CD4-positive, alpha-beta T cell treated with Interleukin-6 for 4 hours (primary cell): ENCODE data around the gene KDM4C.

Experiments
- DNase-seq: peaks from one replicate; pipeline ENCODE4 v3.0.0-alpha.2; 2020; ENCODE audit warnings: mixed read lengths

Gene KDM4C

GRCh38 chr9:7056254-7056653 lies 298.5 kb downstream of the KDM4C start:
- no peak for DNase-seq

- DNase-seq, result no peak
These were observed 300.7 kb downstream of the KDM4C start for GRCh38 chr9:7058473-7058872.

- DNase-seq, result no peak
These were observed 309.4 kb downstream of the KDM4C start for GRCh38 chr9:7067169-7067568.

- no peak for DNase-seq
These were observed 314.1 kb downstream of the KDM4C start for GRCh38 chr9:7071916-7072315.

GRCh38 chr9:7073706-7074105 lies 315.9 kb downstream of the KDM4C start:
- DNase-seq, result no peak

- DNase-seq, result no peak
These were observed 317.4 kb downstream of the KDM4C start for GRCh38 chr9:7075154-7075553.

- DNase-seq, result no peak
These were observed 321.3 kb downstream of the KDM4C start for GRCh38 chr9:7079051-7079450.

GRCh38 chr9:7081065-7081600 lies 323.4 kb downstream of the KDM4C start:
- no peak for DNase-seq

GRCh38 chr9:7083192-7083591 lies 325.4 kb downstream of the KDM4C start:
- DNase-seq, result no peak

- DNase-seq, result no peak
These were observed 327.6 kb downstream of the KDM4C start for GRCh38 chr9:7085357-7085756.

GRCh38 chr9:7086389-7086788 lies 328.6 kb downstream of the KDM4C start:
- no peak for DNase-seq

- DNase-seq, result no peak
These were observed 330.8 kb downstream of the KDM4C start for GRCh38 chr9:7088611-7089010.

- no peak for DNase-seq
These were observed 331.8 kb downstream of the KDM4C start for GRCh38 chr9:7089406-7090193.

GRCh38 chr9:7093040-7093439 lies 335.3 kb downstream of the KDM4C start:
- DNase-seq, result no peak

GRCh38 chr9:7094052-7094451 lies 336.3 kb downstream of the KDM4C start:
- no peak for DNase-seq

GRCh38 chr9:7094576-7094975 lies 336.8 kb downstream of the KDM4C start:
- DNase-seq, result no peak

GRCh38 chr9:7095058-7095457 lies 337.3 kb downstream of the KDM4C start:
- DNase-seq, result no peak

GRCh38 chr9:7097040-7097715 lies 339.4 kb downstream of the KDM4C start:
- no peak for DNase-seq

GRCh38 chr9:7097785-7098752 lies 340.3 kb downstream of the KDM4C start:
- no peak for DNase-seq

- no peak for DNase-seq
These were observed 345.6 kb downstream of the KDM4C start for GRCh38 chr9:7103367-7103766.

- no peak for DNase-seq
These were observed 346.0 kb downstream of the KDM4C start for GRCh38 chr9:7103771-7104170.

- DNase-seq, result no peak
These were observed 346.9 kb downstream of the KDM4C start for GRCh38 chr9:7104625-7105024.

GRCh38 chr9:7105095-7105494 lies 347.3 kb downstream of the KDM4C start:
- DNase-seq, result no peak
